ENCODE results near the gene KEL. TPM values are rescaled to one million over a fixed set of nuclear protein-coding genes. Genes with fewer than 3 reads are reported as not detected.

Gene KEL
- total RNA-seq, 1 donor from 2014 or later, result 0.64 TPM

GRCh38 chr7:142974626-142975025 lies 12.5 kb upstream of the KEL start:
- no peaks in the 10 kb centered on the region for H3K4me1 Mint-ChIP-seq (ENCODE audit: low read depth, unreplicated experiment)
- H3K9me3 Mint-ChIP-seq (ENCODE audit: unreplicated experiment), result no peaks in the 10 kb centered on the region
- no peaks in the 10 kb centered on the region for H3K36me3 Mint-ChIP-seq (ENCODE audit: unreplicated experiment)
- no peaks in the 10 kb centered on the region for H3K27me3 Mint-ChIP-seq (ENCODE audit: unreplicated experiment)
- H3K4me3 Mint-ChIP-seq (ENCODE audit: unreplicated experiment), result no peak overlapping the region
- TF ChIP-seq, protein P1, sequence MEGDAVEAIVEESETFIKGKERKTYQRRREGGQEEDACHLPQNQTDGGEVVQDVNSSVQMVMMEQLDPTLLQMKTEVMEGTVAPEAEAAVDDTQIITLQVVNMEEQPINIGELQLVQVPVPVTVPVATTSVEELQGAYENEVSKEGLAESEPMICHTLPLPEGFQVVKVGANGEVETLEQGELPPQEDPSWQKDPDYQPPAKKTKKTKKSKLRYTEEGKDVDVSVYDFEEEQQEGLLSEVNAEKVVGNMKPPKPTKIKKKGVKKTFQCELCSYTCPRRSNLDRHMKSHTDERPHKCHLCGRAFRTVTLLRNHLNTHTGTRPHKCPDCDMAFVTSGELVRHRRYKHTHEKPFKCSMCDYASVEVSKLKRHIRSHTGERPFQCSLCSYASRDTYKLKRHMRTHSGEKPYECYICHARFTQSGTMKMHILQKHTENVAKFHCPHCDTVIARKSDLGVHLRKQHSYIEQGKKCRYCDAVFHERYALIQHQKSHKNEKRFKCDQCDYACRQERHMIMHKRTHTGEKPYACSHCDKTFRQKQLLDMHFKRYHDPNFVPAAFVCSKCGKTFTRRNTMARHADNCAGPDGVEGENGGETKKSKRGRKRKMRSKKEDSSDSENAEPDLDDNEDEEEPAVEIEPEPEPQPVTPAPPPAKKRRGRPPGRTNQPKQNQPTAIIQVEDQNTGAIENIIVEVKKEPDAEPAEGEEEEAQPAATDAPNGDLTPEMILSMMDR (IDR thresholded peaks at IDR 0.05; ENCODE audit: partially characterized antibody, unreplicated experiment), result no peak
- H3K27ac Mint-ChIP-seq (ENCODE audit: unreplicated experiment), result no peak overlapping the region
- no peak for DNase-seq

DNA sequence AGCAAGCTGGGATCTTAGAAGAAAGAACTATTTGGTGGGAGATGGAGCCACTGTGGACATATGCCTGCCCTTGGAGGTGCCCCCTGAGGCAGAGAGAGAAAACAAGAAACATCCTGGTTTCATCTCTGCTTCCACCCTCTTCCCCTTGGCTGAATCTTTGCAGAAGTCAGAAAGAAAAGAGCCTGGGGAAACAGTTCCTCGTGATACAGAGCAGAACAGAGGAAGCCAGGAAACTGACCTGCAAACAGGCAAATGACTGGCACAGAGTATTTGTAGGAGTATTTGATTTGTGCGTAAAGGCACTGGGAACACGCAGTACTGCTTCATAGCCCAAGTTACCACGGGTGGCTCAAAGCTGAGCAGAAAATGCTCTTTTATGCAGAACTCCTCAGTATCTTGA lies 7.0 kb upstream of the KEL start:
- TF ChIP-seq, protein P1 (IDR thresholded peaks at IDR 0.05; ENCODE audit: partially characterized antibody, unreplicated experiment), result no peak
- no peaks in the 10 kb centered on the region for H3K27me3 Mint-ChIP-seq (ENCODE audit: unreplicated experiment)
- DNase-seq, result no peak
- no peaks in the 10 kb centered on the region for H3K36me3 Mint-ChIP-seq (ENCODE audit: unreplicated experiment)
- no peaks in the 10 kb centered on the region for H3K4me1 Mint-ChIP-seq (ENCODE audit: low read depth, unreplicated experiment)
- no peaks in the 10 kb centered on the region for H3K9me3 Mint-ChIP-seq (ENCODE audit: unreplicated experiment)
- no peak overlapping the region for H3K4me3 Mint-ChIP-seq (ENCODE audit: unreplicated experiment)
- no peak overlapping the region for H3K27ac Mint-ChIP-seq (ENCODE audit: unreplicated experiment)

- TF ChIP-seq, protein P1 (IDR thresholded peaks at IDR 0.05; ENCODE audit: partially characterized antibody, unreplicated experiment), result no peak
- DNase-seq, result no peak
- Mint-ChIP-seq H3K27ac (ENCODE audit: unreplicated experiment) (no peak overlapping the region), H3K4me1 (ENCODE audit: low read depth, unreplicated experiment) (no peaks in the 10 kb centered on the region), H3K9me3 (ENCODE audit: unreplicated experiment) (no peaks in the 10 kb centered on the region), H3K4me3 (ENCODE audit: unreplicated experiment) (no peak overlapping the region), H3K36me3 (ENCODE audit: unreplicated experiment) (no peaks in the 10 kb centered on the region), H3K27me3 (ENCODE audit: unreplicated experiment) (no peaks in the 10 kb centered on the region)
Measured at GRCh38 chr7:142968229-142968628, 6.1 kb upstream of the KEL start.

DNA sequence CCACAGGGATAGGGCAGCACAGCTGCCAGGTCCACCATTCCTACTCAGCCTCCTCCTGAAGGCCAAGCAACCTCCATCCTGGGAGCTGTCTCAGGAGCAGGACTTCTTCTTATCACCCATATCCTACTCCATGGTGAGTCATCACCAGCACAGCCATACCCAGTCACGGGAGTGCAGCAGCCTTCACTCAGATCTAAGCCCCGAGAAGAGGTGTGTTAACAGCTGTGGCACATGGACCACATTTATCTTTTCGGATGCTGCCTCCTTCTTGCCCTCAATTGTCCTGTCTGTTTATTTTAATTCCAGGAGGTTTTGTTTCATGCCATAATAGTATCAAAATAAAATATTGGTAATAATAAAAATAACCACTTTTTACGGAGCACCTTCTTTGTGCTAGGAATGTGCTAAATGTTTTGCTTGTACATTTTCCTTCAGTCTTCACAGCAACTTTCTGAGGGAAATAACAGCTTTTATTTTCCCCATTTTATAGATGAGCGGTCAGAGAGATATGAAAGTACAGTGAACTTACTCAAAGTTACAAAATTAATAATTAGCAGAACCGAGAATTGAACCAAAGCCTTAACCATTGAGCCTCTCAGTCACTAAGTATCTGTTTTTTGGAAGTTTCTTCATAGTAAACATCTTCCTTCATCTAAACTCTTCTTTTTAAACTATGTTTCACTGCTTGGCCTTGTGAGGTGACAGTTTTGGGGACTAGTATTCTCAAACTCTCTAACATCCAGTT lies 2.5 kb upstream of the KEL start:
- no peak for DNase-seq
- Mint-ChIP-seq H3K4me1 (ENCODE audit: low read depth, unreplicated experiment) (peaks cover 4% of the 10 kb centered on the region), H3K4me3 (ENCODE audit: unreplicated experiment) (no peak overlapping the region), H3K27me3 (ENCODE audit: unreplicated experiment) (no peaks in the 10 kb centered on the region), H3K36me3 (ENCODE audit: unreplicated experiment) (peaks cover 4% of the 10 kb centered on the region), H3K9me3 (ENCODE audit: unreplicated experiment) (peaks cover 5% of the 10 kb centered on the region), H3K27ac (ENCODE audit: unreplicated experiment) (no peak overlapping the region)
- TF ChIP-seq, protein P1 (IDR thresholded peaks at IDR 0.05; ENCODE audit: partially characterized antibody, unreplicated experiment), result no peak

GRCh38 chr7:142963993-142964392 lies 1.8 kb upstream of the KEL start:
- Mint-ChIP-seq H3K27ac (ENCODE audit: unreplicated experiment) (no peak overlapping the region), H3K36me3 (ENCODE audit: unreplicated experiment) (peaks cover 4% of the 10 kb centered on the region), H3K4me3 (ENCODE audit: unreplicated experiment) (no peak overlapping the region), H3K27me3 (ENCODE audit: unreplicated experiment) (no peaks in the 10 kb centered on the region), H3K9me3 (ENCODE audit: unreplicated experiment) (peaks cover 5% of the 10 kb centered on the region), H3K4me1 (ENCODE audit: low read depth, unreplicated experiment) (peaks cover 4% of the 10 kb centered on the region)
- DNase-seq, result no peak
- TF ChIP-seq, protein P1 (IDR thresholded peaks at IDR 0.05; ENCODE audit: partially characterized antibody, unreplicated experiment), result no peak
